GM10847 (cell line): ENCODE results near the gene BRF1.

Experiments used
- POLR2A ChIP-seq: IDR thresholded peaks from 2 replicates; pipeline ENCODE4 v1.6.1; 2011; ENCODE audit not compliant: insufficient read length; ENCODE audit errors: extremely low read depth

Gene BRF1

DNA sequence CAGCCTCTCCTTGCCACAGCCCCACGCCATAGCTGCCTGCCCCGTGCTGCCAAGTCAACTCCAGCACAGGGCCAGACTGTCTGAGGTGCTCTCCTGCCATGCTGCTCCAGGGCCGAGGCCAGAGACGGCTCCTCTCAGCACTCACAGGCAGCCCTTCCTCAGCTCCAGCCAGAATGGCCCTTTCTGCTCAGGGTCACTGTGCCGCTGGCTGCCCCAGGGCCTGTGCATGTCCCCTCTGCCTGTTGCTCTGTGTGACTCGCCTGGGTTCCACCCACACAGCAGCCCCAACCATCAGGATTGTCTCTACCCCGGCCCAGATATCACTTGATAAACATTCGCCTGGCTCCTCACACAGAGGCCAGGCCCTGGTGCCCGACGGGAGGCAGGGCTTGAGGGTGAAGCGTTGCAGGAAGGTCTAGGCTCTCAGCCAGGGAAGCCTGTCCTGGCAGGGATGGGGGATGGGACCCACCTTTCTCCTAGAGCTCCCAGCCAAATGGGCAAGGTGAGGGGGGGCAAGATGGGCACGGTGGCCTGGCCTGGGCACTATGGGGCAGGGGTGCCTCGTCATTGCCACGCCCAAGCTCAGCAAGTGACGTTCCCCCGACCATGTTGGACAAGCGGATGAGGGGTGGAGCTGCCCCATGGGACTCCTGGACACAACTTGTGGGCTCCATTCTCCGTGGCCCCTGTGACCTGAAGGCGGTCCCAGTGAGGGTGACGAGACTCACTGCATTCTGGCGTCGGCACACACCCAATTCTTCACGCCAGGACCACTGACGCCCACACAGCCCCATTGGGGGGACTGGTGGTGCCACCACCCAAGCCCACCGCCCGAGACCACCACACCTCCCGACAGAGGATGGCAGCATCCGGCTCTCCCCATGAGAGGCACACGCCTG is 79.9 kb downstream of the BRF1 start:
- TF ChIP-seq POLR2A: no peak

GRCh38 chr14:105219753-105220152 is 81.0 kb downstream of the BRF1 start:
- TF ChIP-seq POLR2A: no peak

DNA sequence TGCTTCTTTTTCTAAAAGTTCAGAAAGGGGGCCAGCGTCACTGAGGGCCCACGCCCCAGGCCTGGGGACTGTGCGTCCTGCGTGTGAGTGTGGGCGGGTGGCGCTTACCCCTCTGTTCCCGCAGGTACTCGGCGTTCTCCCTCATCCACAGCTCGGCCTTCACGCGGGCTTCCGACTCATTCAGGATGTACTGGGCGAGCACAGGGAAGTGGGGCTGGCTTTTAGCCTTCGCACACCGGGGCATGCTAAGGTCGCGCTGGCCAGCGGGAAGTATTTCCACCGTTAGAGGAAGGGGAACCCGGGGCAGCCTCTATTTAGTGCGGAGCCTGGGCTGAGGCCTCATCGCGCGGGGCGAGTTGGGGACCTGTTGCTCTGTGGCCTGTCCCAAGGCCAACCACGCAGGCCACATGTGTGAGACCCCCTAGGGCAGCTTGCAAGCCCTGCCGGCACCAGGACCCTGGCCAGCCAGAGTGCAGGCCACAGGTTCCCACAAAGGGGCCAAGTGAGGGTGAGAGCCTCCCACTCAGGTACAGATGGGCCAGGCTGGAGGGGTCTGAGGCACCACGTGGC is 81.7 kb downstream of the BRF1 start:
- no peak for TF ChIP-seq POLR2A

- TF ChIP-seq POLR2A: no peak
Measured at GRCh38 chr14:105218611-105219010, 82.2 kb downstream of the BRF1 start.

- TF ChIP-seq POLR2A: no peak
Measured at GRCh38 chr14:105217774-105218173, 83.0 kb downstream of the BRF1 start.

- TF ChIP-seq POLR2A: no peak
Measured at GRCh38 chr14:105216490-105217247, 84.1 kb downstream of the BRF1 start.

DNA sequence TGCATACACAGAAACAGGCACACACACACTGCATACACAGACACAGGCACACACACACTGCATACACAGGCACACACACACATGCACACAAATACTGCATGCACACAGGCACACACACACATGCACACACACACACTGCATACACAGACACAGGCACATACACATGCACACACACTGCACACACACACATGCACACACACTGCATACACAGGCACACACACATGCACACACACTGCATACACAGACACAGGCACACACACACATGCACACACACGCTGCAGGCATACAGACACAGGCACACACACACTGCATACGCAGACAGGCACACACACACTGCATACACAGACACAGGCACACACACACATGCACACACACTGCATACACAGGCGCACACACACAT is 85.2 kb downstream of the BRF1 start:
- TF ChIP-seq POLR2A: no peak

GRCh38 chr14:105214324-105214915 is 86.4 kb downstream of the BRF1 start:
- TF ChIP-seq POLR2A: no peak

DNA sequence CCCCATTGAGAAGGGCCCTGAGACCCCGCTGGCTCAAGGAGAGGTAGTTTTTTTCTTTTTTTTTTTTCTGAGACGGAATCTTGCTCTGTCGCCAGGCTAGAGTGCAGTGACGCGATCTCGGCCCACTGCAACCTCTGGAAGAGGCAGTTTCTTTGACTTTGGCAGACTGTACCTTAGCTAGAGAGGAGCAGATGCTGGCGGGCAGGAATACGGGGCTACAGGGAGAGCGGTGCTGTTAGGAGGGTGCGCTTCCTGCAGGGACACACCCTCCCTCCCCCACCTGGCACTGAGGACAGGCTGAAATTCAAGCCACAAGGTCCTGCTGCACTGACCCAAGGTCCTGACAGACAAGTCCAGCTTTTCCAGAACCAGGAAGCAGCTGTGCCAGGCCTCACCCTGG is 87.4 kb downstream of the BRF1 start:
- no peak for TF ChIP-seq POLR2A

- no peak for TF ChIP-seq POLR2A
Measured at GRCh38 chr14:105212541-105213300, 88.1 kb downstream of the BRF1 start.

DNA sequence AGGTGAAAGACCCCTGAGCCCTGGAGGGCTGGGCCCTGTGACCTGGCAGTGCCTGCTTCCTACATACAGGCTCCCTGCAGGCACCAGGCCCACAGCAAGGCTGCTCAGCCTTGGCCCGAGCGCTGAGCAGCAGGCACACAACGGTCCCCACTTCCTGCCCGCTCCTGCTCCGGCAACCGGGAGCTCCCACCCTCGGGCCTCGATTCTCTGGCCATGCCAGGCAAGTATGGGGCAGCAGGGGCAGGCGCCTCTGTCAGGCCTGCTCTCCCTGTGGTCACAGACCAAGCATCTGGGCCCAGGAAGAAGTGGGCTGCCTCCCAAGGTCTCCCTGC is 89.1 kb downstream of the BRF1 start:
- no peak for TF ChIP-seq POLR2A

- no peak for TF ChIP-seq POLR2A
Measured at GRCh38 chr14:105211086-105211757, 89.6 kb downstream of the BRF1 start.

- TF ChIP-seq POLR2A: no peak
Measured at GRCh38 chr14:105210266-105211025, 90.4 kb downstream of the BRF1 start.

DNA sequence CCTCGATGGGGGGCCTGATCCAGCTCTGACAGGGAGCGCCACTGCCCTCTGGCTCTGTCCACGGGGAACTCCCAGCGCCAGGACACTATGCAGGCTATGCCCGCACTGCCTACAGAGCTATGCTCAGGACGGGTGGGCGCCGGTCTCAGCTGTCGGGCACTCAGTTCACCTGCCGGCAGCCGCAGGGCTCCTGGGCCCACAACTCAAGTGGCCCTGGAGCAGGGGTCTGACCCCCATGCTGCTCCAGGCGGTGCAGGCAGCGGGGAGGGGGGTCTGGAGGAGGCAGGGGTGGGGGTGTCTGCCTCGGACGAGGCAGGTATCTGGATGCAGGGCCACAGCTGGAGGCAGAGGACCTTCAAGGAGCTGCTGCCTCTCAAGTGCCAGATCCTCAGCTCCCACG is 91.2 kb downstream of the BRF1 start:
- no peak for TF ChIP-seq POLR2A
